AG10803 (cell line): Measurements from ENCODE around the gene FRMD1.

Experiments used
- DNase-seq: peaks from one replicate; pipeline ENCODE4 v3.0.0; 2010; ENCODE audit warnings: low read depth
- H3K4me3 ChIP-seq: 2 replicates; pipeline ENCODE4 v1.5.1; 2011; ENCODE audit warnings: mild to moderate bottlenecking, low read length, control low read depth
- CTCF ChIP-seq: conservative IDR thresholded peaks from 2 replicates; pipeline ENCODE4 v1.5.1; 2011; ENCODE audit warnings: mild to moderate bottlenecking, low read length, control low read depth, inconsistent platforms

The FRMD1 gene

GRCh38 chr6:168103050-168103830 lies 24.2 kb upstream of the FRMD1 start:
- TF ChIP-seq CTCF, result no peak
- H3K4me3 ChIP-seq, result no peak overlapping the region
- DNase-seq, result no peak

GRCh38 chr6:168102315-168102985 lies 23.4 kb upstream of the FRMD1 start:
- no peak for DNase-seq
- no peak for TF ChIP-seq CTCF

GRCh38 chr6:168101590-168102314 lies 22.7 kb upstream of the FRMD1 start:
- no peak for DNase-seq
- H3K4me3 ChIP-seq, result no peak overlapping the region
- no peak for TF ChIP-seq CTCF

More at GRCh38 chr6:168102315-168102985, 23.4 kb upstream of the FRMD1 start:
- no peak overlapping the region for H3K4me3 ChIP-seq

- no peak overlapping the region for H3K4me3 ChIP-seq
- no peak for DNase-seq
- no peak for TF ChIP-seq CTCF
Observed at GRCh38 chr6:168100803-168101589, 22.0 kb upstream of the FRMD1 start.

GRCh38 chr6:168100011-168100802 lies 21.2 kb upstream of the FRMD1 start:
- TF ChIP-seq CTCF, result no peak
- DNase-seq, result no peak
- H3K4me3 ChIP-seq, result no peak overlapping the region

- TF ChIP-seq CTCF, result no peak
- no peak for DNase-seq
Observed at GRCh38 chr6:168099201-168100010, 20.4 kb upstream of the FRMD1 start.

More at GRCh38 chr6:168099201-168100010, 20.4 kb upstream of the FRMD1 start:
- no peak overlapping the region for H3K4me3 ChIP-seq
